Gastroesophageal sphincter (tissue), 3 donors: Measurements from ENCODE around the gene TLX2.

Experiments
- EP300 ChIP-seq: sonication (generic); formaldehyde crosslinking; IDR thresholded peaks from one replicate; pipeline ENCODE4 v1.6.1; 2017; ENCODE audit warnings: antibody characterized with exemption, mild to moderate bottlenecking
- POLR2A ChIP-seq, 2 donors: fragments of 450-650 bp; IDR thresholded peaks; one replicate each; pipeline ENCODE4 v1.6.1; 2017; ENCODE audit warnings: antibody characterized with exemption in 2 of 2, mild to moderate bottlenecking in 2 of 2, moderate library complexity in 1 of 2
- POLR2AphosphoS5 ChIP-seq: sonication (generic); formaldehyde crosslinking; IDR thresholded peaks from one replicate; pipeline ENCODE4 v1.6.1; 2017; ENCODE audit warnings: antibody characterized with exemption
- TF ChIP-seq, protein P1 (sequence below), 4 experiments: fragments of 200-600 bp in 2 of 4; fragments of 450-650 bp in 2 of 4; sonication (generic) in 1 of 4; IDR thresholded peaks; one replicate each; pipeline ENCODE4 v1.5.1; 2017 to 2019; ENCODE audit warnings: antibody characterized with exemption in 4 of 4, mild to moderate bottlenecking in 2 of 4, moderate library complexity in 2 of 4

DNA sequence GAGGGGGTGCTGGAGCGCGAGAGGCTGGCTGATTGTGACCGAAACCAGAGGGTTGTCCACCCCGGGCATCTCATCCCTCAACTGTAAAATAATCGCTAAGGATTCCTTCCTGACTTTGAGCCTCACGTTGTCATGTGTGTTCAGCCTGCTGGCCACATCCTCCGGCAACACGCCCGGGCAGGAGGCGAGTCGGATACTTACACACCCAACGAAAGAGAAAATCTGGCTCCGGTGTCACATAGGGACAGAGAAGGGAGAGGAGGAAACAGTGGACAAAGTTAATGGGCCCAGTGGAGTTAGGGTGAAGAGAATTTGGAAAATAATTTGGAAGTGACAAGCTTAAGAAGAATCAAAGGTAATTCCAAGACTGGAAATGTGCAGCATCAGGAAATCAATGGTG, 2.4 kb downstream of the TLX2 start:
- no peak for TF ChIP-seq POLR2A (IDR thresholded peaks at IDR 0.05)
- TF ChIP-seq, protein P1, sequence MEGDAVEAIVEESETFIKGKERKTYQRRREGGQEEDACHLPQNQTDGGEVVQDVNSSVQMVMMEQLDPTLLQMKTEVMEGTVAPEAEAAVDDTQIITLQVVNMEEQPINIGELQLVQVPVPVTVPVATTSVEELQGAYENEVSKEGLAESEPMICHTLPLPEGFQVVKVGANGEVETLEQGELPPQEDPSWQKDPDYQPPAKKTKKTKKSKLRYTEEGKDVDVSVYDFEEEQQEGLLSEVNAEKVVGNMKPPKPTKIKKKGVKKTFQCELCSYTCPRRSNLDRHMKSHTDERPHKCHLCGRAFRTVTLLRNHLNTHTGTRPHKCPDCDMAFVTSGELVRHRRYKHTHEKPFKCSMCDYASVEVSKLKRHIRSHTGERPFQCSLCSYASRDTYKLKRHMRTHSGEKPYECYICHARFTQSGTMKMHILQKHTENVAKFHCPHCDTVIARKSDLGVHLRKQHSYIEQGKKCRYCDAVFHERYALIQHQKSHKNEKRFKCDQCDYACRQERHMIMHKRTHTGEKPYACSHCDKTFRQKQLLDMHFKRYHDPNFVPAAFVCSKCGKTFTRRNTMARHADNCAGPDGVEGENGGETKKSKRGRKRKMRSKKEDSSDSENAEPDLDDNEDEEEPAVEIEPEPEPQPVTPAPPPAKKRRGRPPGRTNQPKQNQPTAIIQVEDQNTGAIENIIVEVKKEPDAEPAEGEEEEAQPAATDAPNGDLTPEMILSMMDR (IDR thresholded peaks at IDR 0.05): no peak
- TF ChIP-seq EP300: no peak
- no peak for TF ChIP-seq POLR2AphosphoS5
